Measurements from ENCODE around the gene KRT37.
"Not testable (repeated sequence)": the region's sequence is repeated elsewhere in the genome, so short reads cannot be mapped to it uniquely, and the experiment has no call there.

KRT37 gene

DNA sequence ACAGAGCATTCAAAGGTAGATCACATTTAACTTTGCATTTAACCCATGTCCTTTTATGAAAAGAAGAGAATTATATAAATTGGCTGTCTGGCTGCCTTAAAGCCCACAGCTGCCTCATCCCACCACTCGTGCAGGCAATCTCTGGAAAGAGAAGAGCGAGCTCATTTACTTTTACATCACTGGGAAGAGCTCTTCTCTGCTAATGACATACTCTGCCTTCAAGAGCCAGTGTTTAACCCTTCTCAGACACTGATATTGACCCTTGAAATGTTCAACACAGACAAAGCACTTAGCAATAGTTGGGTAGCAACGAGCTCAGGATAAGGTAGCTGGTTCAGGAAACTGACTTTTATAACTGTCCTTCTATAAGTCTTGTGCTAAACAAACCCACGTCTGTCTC, 9.6 kb upstream of the KRT37 start:
- no peak for DNase-seq

- no peak for DNase-seq
These were observed 9.2 kb upstream of the KRT37 start for GRCh38 chr17:41433586-41433985.

DNA sequence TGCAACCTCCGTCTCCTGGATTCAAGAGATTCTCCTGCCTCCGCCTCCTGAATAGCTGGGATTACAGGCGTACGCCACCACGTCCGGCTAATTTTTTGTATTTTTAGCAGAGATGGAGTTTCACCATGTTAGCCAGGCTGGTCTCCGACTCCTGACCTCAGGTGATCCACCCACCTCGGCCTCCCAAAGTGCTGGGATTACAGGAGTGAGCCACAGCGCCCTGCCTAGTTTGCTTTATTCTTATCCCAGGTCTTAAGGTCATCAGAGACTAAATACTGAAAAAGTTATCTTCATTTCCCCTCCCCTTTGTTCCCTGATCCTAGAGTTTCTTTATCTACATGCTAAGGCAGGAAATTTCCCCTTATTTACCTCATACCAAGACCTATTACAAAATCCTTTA, 6.0 kb upstream of the KRT37 start:
- DNase-seq: not testable (repeated sequence)

GRCh38 chr17:41429667-41430066, 5.3 kb upstream of the KRT37 start:
- no peak for DNase-seq

GRCh38 chr17:41428591-41429291, 4.4 kb upstream of the KRT37 start:
- DNase-seq: no peak

DNA sequence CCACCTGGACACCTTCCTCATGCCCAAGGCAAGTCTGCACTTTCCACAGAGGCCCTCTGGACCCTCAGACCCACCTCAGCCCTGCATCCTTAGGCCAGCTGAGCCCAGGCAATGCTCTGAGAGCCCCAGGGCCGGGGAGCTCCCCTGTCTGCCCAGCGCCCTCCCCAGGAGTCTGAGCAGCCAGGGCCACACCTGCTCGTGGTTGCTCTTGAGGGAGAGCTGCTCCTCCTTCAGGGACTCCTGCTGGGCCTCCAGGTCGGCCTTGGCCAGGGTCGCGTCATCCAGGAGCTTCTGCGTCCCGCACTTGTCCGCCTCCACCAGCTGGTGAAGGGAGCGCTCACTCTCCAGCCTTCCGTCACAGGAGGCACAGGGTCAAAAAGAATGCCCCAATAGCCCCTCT, 1.8 kb downstream of the KRT37 start:
- not testable (repeated sequence) for DNase-seq

GRCh38 chr17:41421617-41422016, 2.8 kb downstream of the KRT37 start:
- DNase-seq: no peak

DNA sequence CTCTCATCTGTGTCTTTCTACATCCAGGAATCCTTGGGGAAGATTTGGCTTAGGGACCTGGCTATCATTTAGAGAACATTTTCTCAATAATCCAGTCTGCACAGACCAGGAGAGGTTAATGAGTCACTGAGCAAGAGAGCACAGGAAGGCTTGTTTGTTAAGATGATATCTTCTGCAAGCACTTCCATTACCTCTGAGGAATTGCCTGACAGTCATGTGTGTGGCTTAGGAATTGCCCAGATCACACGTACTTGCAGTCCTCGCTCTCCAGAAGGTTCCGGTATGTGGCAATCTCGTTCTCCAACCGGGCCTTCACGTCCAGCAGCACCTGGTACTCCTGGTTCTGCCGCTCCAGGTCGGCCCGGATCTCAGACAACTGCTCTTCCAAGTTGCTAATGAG, 3.3 kb downstream of the KRT37 start:
- DNase-seq: no peak

- DNase-seq: no peak
These were observed 4.3 kb downstream of the KRT37 start for GRCh38 chr17:41420134-41420533.

- no peak for DNase-seq
These were observed 4.7 kb downstream of the KRT37 start for GRCh38 chr17:41419716-41420115.

GRCh38 chr17:41418116-41418860, 6.1 kb downstream of the KRT37 start:
- DNase-seq: no peak

DNA sequence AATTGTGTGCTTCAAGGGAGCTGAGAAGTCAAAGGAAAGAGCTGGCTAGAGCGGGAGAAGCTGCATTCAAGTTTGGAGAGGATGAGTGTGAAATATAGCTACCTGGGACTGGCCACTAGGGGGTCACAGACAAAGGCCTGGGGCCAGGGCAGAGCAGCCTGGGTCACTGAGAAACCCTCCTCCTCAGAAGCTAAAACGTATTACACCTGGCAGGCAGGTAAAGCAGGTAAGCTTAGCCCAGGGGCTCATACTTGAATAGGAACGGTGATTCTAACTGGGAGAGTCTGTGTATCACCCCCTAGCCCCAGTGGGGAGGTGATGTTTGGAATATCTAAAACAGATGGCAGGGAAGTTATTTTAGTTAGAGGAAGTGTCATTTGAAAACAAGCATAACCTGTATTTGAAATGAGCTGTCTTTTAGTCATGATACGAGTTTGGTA, 6.8 kb downstream of the KRT37 start:
- no peak for DNase-seq

- DNase-seq: no peak
These were observed 7.3 kb downstream of the KRT37 start for GRCh38 chr17:41417127-41417526.

DNA sequence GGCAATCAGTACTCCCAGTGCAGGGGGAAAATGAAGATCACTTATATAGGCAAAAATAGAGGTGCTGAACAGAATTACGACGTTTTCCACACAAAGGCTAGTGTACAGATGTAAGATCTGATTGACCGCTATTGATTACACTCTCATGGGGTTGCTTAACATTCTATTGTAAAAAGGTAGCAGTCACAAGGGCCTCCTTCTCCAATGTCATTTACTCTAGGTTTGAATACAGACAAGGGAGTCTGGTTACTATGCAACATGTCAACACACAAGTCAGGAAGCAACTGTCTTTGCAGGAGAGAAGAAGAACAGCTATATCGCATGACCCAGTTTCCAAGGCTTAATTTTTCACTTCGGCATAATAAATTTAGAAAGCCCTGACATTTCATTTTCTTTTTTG, 7.9 kb downstream of the KRT37 start:
- DNase-seq: no peak

DNA sequence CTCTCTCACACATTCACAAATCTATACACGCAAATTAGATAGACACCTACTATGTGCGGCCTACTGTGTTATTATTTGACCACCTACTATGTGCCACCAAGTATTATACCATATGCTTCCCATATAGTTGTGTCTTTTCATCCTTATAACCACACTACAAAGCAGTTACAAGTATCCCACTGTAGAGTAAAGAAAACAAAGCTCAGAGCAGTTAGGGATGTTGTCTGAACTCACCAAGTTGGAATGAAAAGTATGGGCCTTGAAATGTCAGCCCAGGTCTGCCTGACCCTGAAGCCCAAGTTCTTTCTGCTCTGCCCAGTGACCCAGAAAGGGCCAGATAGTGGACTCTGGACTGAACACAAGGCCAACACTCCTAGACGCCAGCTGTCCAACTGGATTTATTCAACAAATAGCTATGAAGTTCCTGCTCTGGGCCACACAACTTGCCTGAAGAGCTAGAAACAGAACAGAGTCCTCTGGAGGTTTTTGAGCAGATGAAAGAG, 8.5 kb downstream of the KRT37 start:
- DNase-seq: no peak

DNA sequence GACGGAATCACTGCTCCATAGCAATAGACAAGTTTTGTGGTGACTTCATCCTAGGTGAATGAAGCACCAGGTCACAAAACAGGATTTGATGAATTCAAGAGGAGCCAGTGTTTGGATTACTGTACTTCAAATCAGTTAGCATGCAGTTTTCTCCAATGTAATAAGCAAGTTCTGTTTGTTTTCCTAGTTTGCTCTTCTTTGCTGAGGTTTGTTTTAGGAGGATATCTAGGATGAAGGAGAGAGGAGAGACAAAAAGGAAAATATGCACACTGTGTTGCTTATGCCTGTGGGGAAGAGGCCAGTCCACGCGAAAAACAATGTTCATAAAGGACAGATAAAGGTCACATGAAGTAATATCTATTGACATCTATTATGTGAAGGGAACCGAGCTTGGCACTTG, 9.0 kb downstream of the KRT37 start:
- DNase-seq: no peak

DNA sequence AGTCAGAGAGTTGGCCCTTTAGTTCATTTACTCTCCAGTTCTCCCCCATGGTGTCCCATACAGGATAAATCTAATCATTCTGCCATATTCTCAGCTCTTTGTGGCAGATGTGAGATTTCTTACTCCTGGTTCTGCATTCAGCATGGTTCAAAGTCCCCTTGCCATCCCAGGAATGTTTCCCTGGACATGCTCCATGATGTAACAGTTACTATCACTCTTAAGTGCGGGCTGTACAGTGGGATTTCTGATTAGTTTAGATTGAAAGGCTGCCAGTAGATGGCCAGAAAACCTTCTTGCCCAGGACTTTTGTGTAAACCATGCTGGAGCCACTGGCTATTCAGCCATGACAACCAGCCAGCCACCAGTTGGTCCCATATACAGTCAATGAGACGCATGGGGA, 10.4 kb downstream of the KRT37 start:
- no peak for DNase-seq

- no peak for DNase-seq
These were observed 10.9 kb downstream of the KRT37 start for GRCh38 chr17:41413353-41413957.

GRCh38 chr17:41411072-41411840, 13.1 kb downstream of the KRT37 start:
- DNase-seq: no peak

- DNase-seq: no peak
These were observed 17.2 kb downstream of the KRT37 start for GRCh38 chr17:41407226-41407625.

- no peak for DNase-seq
These were observed 18.2 kb downstream of the KRT37 start for GRCh38 chr17:41406205-41406604.

GRCh38 chr17:41404024-41404671, 20.2 kb downstream of the KRT37 start:
- DNase-seq: peak; percentile 21

Measured in GDM1 (cell line).